ENCODE measurements around the gene DEPDC5.

DNA sequence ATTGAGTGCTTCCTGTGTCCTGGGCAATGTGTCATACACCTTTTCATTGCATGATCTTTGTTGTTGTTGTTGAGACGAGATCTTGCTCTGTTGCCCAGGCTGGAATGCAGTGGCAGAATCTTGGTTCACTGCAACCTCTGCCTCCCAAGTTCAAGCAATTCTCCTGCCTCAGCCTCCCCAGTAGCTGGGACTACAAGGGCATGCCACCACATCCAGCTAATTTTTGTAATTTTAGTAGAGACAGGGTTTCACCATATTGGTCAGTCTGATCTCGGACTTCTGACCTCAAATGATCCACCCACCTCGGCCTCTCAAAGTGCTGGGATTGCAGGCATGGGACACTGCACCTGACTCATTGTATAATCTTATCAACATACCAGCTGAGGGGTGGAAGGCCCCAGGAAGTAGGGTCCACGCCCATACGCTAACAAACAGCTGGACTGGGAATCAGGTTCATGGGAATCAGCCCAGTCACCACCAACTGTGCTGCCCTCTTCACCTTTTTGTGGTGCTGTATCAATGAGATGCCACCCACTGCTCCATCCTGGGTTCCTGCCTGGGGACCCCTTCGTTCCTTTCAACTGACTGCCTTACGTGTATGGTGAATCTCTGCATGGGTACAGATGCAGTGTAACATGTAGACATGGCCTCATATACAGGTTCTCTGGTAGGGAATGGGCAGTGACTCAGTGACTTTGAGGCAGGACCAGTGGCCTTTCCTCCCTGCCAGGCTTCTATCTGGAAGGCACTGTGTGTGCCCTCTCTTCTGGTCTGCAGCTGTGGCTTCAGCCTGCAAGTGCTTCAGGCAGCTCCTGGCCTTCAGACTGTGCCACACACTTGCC is 158.0 kb downstream of the DEPDC5 start:
- TF ChIP-seq, protein P1, sequence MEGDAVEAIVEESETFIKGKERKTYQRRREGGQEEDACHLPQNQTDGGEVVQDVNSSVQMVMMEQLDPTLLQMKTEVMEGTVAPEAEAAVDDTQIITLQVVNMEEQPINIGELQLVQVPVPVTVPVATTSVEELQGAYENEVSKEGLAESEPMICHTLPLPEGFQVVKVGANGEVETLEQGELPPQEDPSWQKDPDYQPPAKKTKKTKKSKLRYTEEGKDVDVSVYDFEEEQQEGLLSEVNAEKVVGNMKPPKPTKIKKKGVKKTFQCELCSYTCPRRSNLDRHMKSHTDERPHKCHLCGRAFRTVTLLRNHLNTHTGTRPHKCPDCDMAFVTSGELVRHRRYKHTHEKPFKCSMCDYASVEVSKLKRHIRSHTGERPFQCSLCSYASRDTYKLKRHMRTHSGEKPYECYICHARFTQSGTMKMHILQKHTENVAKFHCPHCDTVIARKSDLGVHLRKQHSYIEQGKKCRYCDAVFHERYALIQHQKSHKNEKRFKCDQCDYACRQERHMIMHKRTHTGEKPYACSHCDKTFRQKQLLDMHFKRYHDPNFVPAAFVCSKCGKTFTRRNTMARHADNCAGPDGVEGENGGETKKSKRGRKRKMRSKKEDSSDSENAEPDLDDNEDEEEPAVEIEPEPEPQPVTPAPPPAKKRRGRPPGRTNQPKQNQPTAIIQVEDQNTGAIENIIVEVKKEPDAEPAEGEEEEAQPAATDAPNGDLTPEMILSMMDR (IDR thresholded peaks at IDR 0.05 in 2 of 3, conservative IDR thresholded peaks at IDR 0.05 in 1 of 3; ENCODE audit: control insufficient read depth in 2 of 3, extremely low read depth in 1 of 3, insufficient read depth in 1 of 3, low read depth in 3 of 3, low read length in 3 of 3), result no peak
- TF ChIP-seq TAF1 (IDR thresholded peaks at IDR 0.05; ENCODE audit: borderline replicate concordance, low read depth, low read length), result no peak
- TF ChIP-seq MAX (IDR thresholded peaks at IDR 0.05; ENCODE audit: low read depth, low read length), result no peak
- TF ChIP-seq TARDBP (IDR thresholded peaks at IDR 0.05; ENCODE audit: borderline replicate concordance), result no peak
